Esophagus muscularis mucosa (tissue), 3 donors: Measurements from ENCODE around the gene ZNF333.

Source experiments
- CTCF ChIP-seq, 3 experiments: fragments of 200-600 bp in 2 of 3; fragments of 450-650 bp in 1 of 3; sonication (generic) in 2 of 3; IDR thresholded peaks; one replicate each; pipeline ENCODE4 v1.5.1; 2017 to 2019; ENCODE audit warnings: antibody characterized with exemption in 3 of 3, mild to moderate bottlenecking in 2 of 3, moderate library complexity in 1 of 3
- POLR2A ChIP-seq: fragments of 450-650 bp; IDR thresholded peaks from one replicate; pipeline ENCODE4 v1.6.1; 2017; ENCODE audit warnings: antibody characterized with exemption, moderate library complexity, mild to moderate bottlenecking, low read depth

- TF ChIP-seq CTCF (IDR thresholded peaks at IDR 0.05) (no peak), POLR2A (no peak)
These were observed 26.0 kb downstream of the ZNF333 start for GRCh38 chr19:14715841-14716240.
